ENCODE measurements around the gene PLTP.
"Not testable (repeated sequence)": the region's sequence is repeated elsewhere in the genome, so short reads cannot be mapped to it uniquely, and the experiment has no call there.

Gene PLTP

GRCh38 chr20:45874104-45874481 lies 37.9 kb downstream of the PLTP start:
- not testable (repeated sequence) for DNase-seq

GRCh38 chr20:45873409-45874103 lies 38.4 kb downstream of the PLTP start:
- DNase-seq = no peak

GRCh38 chr20:45872626-45873025 lies 39.3 kb downstream of the PLTP start:
- DNase-seq = no peak

GRCh38 chr20:45867819-45868176 lies 44.2 kb downstream of the PLTP start:
- DNase-seq = no peak

- no peak for DNase-seq
These were observed 44.7 kb downstream of the PLTP start for GRCh38 chr20:45867136-45867818.

- no peak for DNase-seq
These were observed 45.5 kb downstream of the PLTP start for GRCh38 chr20:45866454-45866853.

- no peak for DNase-seq
These were observed 48.1 kb downstream of the PLTP start for GRCh38 chr20:45863543-45864470.

GRCh38 chr20:45861221-45862075 lies 50.5 kb downstream of the PLTP start:
- DNase-seq = no peak

- DNase-seq = no peak
These were observed 51.3 kb downstream of the PLTP start for GRCh38 chr20:45860560-45861220.

GRCh38 chr20:45859916-45860315 lies 52.0 kb downstream of the PLTP start:
- DNase-seq = no peak

GRCh38 chr20:45857882-45858216 lies 54.1 kb downstream of the PLTP start:
- DNase-seq = no peak

GRCh38 chr20:45857114-45857881 lies 54.7 kb downstream of the PLTP start, which contains the start of the genes ACOT8 and ZSWIM3:
Gene ACOT8, minus strand, starts transcription at chr20:45857392. Its CDS starts 77 bp downstream, at chr20:45857315.
Gene ZSWIM3, plus strand, starts transcription at chr20:45857614. Its CDS starts 212 bp downstream, at chr20:45857826.
- DNase-seq = peak; percentile 100

GRCh38 chr20:45853484-45853883 lies 58.5 kb downstream of the PLTP start:
- DNase-seq = no peak

GRCh38 chr20:45852326-45852725 lies 59.6 kb downstream of the PLTP start:
- DNase-seq = no peak

GRCh38 chr20:45851501-45851900 lies 60.5 kb downstream of the PLTP start:
- DNase-seq = no peak

GRCh38 chr20:45850926-45851325 lies 61.0 kb downstream of the PLTP start:
- DNase-seq = no peak

- DNase-seq = no peak
These were observed 61.7 kb downstream of the PLTP start for GRCh38 chr20:45850238-45850637.

- no peak for DNase-seq
These were observed 62.9 kb downstream of the PLTP start for GRCh38 chr20:45848969-45849582.

Measured in inflammatory macrophage (primary cell).